Brain microvascular endothelial cell (primary cell): ENCODE results near the gene INPP5D.

Experiments
- DNase-seq: peaks from one replicate; pipeline ENCODE4 v3.0.0-alpha.2; 2020
- H3K27ac ChIP-seq: fragments of 250-450 bp; sonication (Bioruptor Pico); 2 replicates; pipeline ENCODE4 v1.5.1; 2020; ENCODE audit warnings: mild to moderate bottlenecking, moderate library complexity
- H3K27me3 ChIP-seq: fragments of 250-450 bp; sonication (Bioruptor Pico); replicated peaks from 2 replicates; pipeline ENCODE4 v1.5.1; 2020; ENCODE audit warnings: mild to moderate bottlenecking
- H3K36me3 ChIP-seq: fragments of 250-450 bp; sonication (Bioruptor Pico); replicated peaks from 2 replicates; pipeline ENCODE4 v1.5.1; 2020; ENCODE audit warnings: mild to moderate bottlenecking
- H3K4me3 ChIP-seq: 2 replicates; pipeline ENCODE4 v1.5.1; 2011; ENCODE audit warnings: low read depth, mild to moderate bottlenecking, control low read depth, low read length, moderate library complexity
- in situ Hi-C: cut with HindIII; loops from 2 replicates; pipeline ENCODE4 v1.10.0; 2017; ENCODE audit warnings: low sequenced_read_pairs, low pct_ligation_motif_present
- TF ChIP-seq, protein P1 (sequence below): IDR thresholded peaks from 2 replicates; pipeline ENCODE4 v1.5.1; 2011; ENCODE audit warnings: low read depth, mild to moderate bottlenecking, moderate library complexity, low read length, control low read depth, inconsistent platforms; ENCODE audit errors: missing control alignments

Gene INPP5D

DNA sequence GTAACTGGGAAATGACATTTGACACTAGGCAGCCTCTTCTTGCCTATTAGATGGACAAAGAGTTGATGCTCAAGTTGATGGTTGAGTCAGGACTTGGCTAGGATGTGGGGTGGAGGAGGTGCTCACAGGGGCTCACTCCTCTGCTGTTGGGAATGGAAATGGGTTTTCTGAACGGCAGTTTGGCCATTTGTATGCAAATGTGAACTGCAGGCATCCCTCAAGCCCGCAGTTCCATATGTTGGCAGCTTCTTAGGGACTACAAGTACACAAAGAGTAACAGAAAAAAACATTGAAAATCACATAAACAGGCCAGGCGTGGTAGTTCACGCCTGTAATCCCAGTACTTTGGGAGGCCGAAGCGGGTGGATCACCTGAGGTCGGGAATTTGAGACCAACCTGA lies 80.8 kb downstream of the INPP5D start:
- Histone ChIP-seq H3K27ac (no peak overlapping the region), H3K36me3 (no peaks in the 10 kb centered on the region), H3K27me3 (peaks cover 2% of the 10 kb centered on the region), H3K4me3 (no peak overlapping the region)
- TF ChIP-seq, protein P1, sequence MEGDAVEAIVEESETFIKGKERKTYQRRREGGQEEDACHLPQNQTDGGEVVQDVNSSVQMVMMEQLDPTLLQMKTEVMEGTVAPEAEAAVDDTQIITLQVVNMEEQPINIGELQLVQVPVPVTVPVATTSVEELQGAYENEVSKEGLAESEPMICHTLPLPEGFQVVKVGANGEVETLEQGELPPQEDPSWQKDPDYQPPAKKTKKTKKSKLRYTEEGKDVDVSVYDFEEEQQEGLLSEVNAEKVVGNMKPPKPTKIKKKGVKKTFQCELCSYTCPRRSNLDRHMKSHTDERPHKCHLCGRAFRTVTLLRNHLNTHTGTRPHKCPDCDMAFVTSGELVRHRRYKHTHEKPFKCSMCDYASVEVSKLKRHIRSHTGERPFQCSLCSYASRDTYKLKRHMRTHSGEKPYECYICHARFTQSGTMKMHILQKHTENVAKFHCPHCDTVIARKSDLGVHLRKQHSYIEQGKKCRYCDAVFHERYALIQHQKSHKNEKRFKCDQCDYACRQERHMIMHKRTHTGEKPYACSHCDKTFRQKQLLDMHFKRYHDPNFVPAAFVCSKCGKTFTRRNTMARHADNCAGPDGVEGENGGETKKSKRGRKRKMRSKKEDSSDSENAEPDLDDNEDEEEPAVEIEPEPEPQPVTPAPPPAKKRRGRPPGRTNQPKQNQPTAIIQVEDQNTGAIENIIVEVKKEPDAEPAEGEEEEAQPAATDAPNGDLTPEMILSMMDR: no peak
- no peak for DNase-seq
- in situ Hi-C loops: no loop called here

DNA sequence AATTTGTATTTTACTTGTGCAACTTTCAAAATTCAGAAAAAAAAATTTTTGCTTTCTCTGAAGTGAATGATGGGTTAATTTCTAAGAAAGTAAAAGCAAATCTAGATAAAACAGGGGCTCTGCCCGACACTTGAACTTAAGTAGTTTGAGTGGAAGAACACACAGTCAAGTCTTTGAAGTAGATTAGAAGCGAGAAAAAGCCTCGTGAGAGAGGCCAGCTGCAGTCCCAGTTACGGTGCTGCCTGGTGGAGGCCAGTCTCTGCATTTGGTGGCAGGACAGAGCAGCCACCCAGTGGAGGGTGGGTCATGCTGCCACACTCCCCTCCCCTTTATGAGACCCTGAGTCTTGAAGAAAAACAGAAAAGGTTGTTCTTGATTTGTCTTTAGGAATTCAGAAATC lies 81.8 kb downstream of the INPP5D start:
- DNase-seq: no peak
- no peak overlapping the region for H3K4me3 ChIP-seq
- H3K36me3 ChIP-seq: no peaks in the 10 kb centered on the region
- peaks cover 2% of the 10 kb centered on the region for H3K27me3 ChIP-seq
- in situ Hi-C loops: no loop called here
- H3K27ac ChIP-seq: no peak overlapping the region
- TF ChIP-seq, protein P1: no peak

DNA sequence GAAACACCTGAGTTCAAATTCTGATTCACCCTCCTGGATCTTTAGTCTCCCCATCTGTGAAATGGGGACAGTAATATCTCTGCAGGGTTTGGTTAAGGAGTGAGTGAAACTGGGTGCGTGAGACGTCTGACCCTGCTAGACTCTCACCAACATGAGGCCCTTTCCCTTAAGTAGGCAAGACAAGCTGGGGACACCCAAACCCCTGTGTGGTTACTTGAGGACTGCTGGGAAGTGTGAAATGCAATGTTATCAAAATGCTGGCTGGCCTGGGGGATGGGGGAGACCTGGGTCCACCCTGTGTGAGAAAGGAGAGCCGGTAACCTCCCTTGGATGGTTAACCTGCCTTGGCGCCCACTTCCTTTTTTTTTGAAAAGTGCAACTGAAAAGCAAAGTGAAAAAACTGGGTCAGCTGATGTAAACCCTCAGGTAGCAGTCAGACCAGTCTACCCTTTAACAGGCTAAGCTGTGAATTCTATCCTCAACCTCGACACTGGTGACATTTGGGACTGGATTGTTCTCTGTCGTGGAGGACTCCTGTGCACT lies 82.3 kb downstream of the INPP5D start:
- Histone ChIP-seq H3K4me3 (no peak overlapping the region), H3K27me3 (peaks cover 2% of the 10 kb centered on the region), H3K36me3 (no peaks in the 10 kb centered on the region), H3K27ac (no peak overlapping the region)
- TF ChIP-seq, protein P1: no peak
- in situ Hi-C loops: no loop called here
- no peak for DNase-seq

DNA sequence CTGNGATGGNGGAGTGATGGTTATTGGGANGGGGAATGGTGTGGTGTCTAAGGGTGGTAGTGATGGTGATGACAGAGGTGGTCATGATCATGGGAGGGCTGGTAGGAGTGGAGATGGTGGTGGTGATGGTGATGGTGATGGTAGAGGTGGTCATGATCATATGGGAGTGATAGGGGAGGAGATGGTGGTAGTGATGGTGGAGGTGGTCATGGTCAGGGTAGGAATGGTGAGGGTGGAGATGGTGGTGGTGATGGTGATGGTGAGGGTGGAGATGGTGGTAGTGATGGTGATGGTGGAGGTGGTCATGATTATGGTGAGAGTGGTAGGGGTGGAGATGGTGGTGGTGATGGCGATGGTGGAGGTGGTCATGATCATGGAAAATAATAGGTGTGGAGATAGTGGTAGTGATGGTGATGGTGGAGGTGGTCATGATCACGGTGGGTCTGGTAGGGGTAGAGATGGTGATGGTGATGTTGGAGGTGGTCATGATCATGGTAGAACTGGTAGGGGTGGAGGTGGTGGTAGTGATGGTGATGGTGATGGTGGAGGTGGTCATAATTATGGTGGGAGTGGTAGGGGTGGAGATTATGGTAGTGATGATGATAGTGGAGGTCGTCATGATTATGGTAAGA lies 83.7 kb downstream of the INPP5D start:
- no peak overlapping the region for H3K27ac ChIP-seq
- in situ Hi-C loops: no loop called here
- no peaks in the 10 kb centered on the region for H3K36me3 ChIP-seq
- no peak for DNase-seq
- TF ChIP-seq, protein P1: no peak
- peaks cover 2% of the 10 kb centered on the region for H3K27me3 ChIP-seq
- no peak overlapping the region for H3K4me3 ChIP-seq

DNA sequence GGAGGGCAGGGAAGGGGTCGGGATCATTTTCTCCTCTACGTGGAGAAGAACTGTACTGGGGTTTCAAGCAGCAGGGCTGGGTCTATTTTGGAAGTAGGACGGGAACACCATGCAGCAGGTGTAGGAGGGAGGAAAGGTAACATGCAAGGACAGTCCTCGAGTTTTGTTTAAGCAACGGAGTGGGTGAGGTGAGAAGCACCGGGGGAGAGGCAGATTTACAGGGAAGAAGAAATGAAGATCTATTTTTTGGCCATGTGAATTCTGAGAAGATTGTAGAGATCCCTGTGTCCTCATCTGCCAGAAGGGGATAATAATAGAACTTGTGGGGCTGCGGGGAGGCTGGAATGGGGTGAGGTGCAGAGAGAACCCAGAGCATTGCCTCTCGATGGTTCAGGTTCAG lies 85.6 kb downstream of the INPP5D start:
- in situ Hi-C loops: no loop called here
- H3K27me3 ChIP-seq: peaks cover 2% of the 10 kb centered on the region
- no peaks in the 10 kb centered on the region for H3K36me3 ChIP-seq
- DNase-seq: no peak
- H3K4me3 ChIP-seq: no peak overlapping the region
- no peak overlapping the region for H3K27ac ChIP-seq
- TF ChIP-seq, protein P1: no peak

DNA sequence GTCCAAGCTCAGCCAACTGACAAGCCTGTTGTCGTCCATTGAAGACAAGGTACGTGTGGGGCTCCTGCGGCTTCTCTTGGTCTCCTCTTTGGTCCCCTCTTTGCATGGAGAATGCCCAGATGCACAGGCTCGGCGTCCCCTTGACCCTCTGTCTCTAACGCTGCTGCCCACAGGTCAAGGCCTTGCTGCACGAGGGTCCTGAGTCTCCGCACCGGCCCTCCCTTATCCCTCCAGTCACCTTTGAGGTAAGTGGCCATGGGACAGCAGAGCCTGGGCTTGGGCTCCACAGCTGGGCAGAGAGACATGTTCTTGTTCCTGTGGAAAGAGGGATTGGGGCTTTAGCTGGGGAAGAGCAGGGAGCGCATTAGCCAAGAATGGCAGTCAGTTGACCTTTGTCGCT lies 86.1 kb downstream of the INPP5D start:
- Histone ChIP-seq H3K4me3 (no peak overlapping the region), H3K36me3 (no peaks in the 10 kb centered on the region), H3K27me3 (peaks cover 2% of the 10 kb centered on the region), H3K27ac (no peak overlapping the region)
- TF ChIP-seq, protein P1: no peak
- in situ Hi-C loops: no loop called here
- DNase-seq: no peak
